Peyer's patch (tissue), 4 donors: ENCODE data around the gene FOXF1.

Source experiments
- POLR2A ChIP-seq, 2 donors: fragments of 450-650 bp; IDR thresholded peaks; one replicate each; pipeline ENCODE4 v1.5.1; 2017; ENCODE audit warnings: antibody characterized with exemption in 2 of 2, mild to moderate bottlenecking in 2 of 2, moderate library complexity in 2 of 2
- TF ChIP-seq, protein P1 (sequence below), 6 experiments: fragments of 450-650 bp in 4 of 6; fragments of 200-600 bp in 2 of 6; sonication (generic) in 1 of 6; IDR thresholded peaks; one replicate each; pipeline ENCODE4 v1.5.1; 2017 to 2019; ENCODE audit warnings: antibody characterized with exemption in 6 of 6, mild to moderate bottlenecking in 3 of 6, moderate library complexity in 1 of 6

DNA sequence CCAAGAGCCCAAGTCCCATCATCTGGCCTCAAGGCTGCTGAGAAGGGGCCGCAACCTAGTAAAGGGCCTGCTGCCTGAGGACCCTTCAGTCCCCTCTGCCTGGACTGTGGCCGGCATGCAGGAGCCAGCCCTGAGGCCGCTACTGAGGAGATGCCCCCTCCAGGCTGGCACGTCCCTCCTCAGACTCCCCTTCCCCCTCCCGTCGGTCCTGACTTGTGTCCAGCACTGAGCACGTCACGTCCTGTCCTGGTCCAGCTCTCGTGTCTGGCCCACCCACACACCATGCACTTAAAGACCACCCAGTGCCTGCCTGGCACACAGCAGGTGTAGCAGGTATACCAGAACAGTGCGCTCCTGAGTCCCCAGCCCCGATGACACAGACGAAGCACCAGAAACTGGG, 35.2 kb downstream of the FOXF1 start:
- TF ChIP-seq, protein P1, sequence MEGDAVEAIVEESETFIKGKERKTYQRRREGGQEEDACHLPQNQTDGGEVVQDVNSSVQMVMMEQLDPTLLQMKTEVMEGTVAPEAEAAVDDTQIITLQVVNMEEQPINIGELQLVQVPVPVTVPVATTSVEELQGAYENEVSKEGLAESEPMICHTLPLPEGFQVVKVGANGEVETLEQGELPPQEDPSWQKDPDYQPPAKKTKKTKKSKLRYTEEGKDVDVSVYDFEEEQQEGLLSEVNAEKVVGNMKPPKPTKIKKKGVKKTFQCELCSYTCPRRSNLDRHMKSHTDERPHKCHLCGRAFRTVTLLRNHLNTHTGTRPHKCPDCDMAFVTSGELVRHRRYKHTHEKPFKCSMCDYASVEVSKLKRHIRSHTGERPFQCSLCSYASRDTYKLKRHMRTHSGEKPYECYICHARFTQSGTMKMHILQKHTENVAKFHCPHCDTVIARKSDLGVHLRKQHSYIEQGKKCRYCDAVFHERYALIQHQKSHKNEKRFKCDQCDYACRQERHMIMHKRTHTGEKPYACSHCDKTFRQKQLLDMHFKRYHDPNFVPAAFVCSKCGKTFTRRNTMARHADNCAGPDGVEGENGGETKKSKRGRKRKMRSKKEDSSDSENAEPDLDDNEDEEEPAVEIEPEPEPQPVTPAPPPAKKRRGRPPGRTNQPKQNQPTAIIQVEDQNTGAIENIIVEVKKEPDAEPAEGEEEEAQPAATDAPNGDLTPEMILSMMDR (IDR thresholded peaks at IDR 0.05): no peak
- TF ChIP-seq POLR2A (IDR thresholded peaks at IDR 0.05): no peak
